Measurements from ENCODE around the gene GGA1. TPM values are rescaled to one million over a fixed set of nuclear protein-coding genes. Genes with fewer than 3 reads are reported as not detected.
A peak's percentile ranks its signal among the peaks of the same experiment; 100 is the strongest.
"Not testable (repeated sequence)": the region's sequence is repeated elsewhere in the genome, so short reads cannot be mapped to it uniquely, and the experiment has no call there.

The GGA1 gene
- total RNA-seq, 1 donor from 2014 or later: 33.5 TPM

- no peak for DNase-seq (ENCODE audit: low spot score)
Observed at GRCh38 chr22:37650463-37651136, 42.0 kb downstream of the GGA1 start.

GRCh38 chr22:37654563-37655251 is 46.1 kb downstream of the GGA1 start:
- no peak for DNase-seq (ENCODE audit: low spot score)

- DNase-seq (ENCODE audit: low spot score): no peak
Observed at GRCh38 chr22:37655252-37655563, 46.6 kb downstream of the GGA1 start.

DNA sequence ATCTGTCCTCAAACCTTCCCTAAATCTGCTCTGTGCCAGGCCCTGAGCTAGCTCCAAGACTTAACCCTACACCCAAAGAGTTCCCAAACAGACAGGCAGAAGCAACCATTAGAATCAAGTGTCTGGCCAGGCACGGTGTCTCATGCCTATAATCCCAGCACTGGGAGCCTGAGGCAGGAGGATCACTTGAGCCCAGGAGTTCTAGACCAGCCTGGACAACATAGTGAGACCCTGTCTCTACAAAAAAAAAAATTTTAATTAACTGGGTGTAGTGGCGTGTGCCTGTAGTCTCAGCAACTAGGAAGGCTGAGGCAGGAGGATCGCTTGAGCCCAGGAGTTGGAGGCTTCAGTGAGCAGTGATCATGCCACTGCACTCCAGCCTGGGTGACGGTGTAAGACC is 47.9 kb downstream of the GGA1 start:
- DNase-seq (ENCODE audit: low spot score): not testable (repeated sequence)

DNA sequence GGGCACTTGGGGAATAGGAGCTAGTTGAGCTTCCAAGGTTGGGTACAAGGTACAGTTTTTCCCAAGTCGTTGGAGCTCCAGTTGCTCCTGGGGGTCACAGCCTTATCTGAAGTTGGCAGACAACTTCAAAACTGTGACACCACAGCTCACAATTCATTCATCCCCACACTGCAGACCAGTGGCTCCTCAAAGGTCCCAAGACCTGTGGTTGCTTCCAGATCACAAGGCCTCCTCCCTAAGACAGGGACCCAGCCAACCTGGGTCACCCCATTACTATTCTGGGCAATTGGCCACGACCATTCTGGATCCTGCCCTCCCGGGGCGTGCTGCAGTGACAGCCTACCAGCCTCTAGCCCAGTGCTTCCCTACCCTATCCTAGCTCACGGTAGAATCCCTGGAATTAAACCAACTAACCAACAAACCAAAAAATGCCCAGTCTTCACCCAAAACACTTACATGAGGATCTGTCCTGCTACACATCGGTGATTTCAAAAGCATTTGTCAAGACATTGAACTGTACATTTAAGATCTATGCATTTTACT is 49.0 kb downstream of the GGA1 start:
- no peak for DNase-seq (ENCODE audit: low spot score)

GRCh38 chr22:37658133-37659065 is 49.8 kb downstream of the GGA1 start, which contains the start of gene PDXP:
Gene PDXP, plus strand, starts transcription at chr22:37658723. Its CDS starts 60 bp downstream, at chr22:37658783.
- DNase-seq (ENCODE audit: low spot score): peak; percentile 100

GRCh38 chr22:37659066-37659896 is 50.6 kb downstream of the GGA1 start:
- no peak for DNase-seq (ENCODE audit: low spot score)

DNA sequence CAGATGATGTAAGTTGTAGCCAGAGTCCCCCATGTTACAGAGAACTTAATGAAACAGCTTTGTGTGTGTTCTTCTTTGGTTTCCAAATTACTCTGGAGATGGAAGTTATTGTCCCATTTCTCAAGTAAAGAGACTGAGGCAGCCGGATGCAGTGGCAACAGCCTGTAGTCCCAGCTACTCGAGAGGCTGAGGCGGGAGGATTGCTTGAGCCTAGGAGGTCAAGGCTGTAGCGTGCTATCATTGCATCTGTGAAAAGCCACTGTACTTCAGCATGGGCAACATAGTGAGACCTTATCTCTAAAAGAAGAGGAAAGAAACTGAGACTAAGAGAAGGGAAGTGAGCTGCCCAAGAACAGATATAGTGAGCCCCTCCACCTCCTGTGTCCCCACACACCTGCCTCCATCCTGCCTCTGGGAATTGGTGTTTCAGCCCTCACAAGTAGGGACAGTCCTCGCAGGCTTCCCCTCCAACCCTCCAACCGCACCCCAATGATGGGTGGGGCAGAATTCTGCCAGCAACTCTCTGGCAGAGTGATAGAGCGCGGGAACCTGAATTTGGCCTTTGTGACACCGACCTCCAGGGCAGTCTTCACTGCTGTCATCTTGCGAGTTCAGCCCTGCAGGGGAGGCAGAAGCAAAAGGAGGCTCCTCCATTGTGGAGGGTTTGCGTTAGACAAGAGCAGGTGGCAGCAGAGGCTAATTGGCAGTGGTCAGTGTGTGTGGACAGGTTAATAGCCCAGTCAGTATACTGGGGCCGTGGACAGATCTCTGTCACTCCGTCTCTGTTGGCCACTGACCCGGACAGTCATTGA is 51.5 kb downstream of the GGA1 start:
- DNase-seq (ENCODE audit: low spot score): no peak

DNA sequence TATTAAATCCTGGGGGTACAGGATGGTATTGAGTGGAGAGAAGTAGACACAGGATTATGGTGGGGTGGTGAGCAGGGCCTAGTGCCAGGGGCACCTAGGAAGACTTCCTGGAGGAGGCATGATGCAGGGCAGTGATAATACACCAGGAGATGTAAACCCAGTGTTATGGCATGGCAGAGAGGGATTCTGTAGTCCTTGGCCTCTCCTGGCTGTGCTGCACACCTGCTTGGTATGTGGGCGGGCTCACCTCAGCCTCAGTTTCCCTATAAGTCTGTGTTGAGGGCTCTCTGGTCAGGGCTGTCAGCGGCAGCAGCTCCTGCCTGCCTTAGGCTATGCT is 52.0 kb downstream of the GGA1 start:
- no peak for DNase-seq (ENCODE audit: low spot score)

GRCh38 chr22:37661160-37661924 is 52.7 kb downstream of the GGA1 start:
- DNase-seq (ENCODE audit: low spot score): peak; percentile 85

GRCh38 chr22:37662039-37662438 is 53.4 kb downstream of the GGA1 start:
- DNase-seq (ENCODE audit: low spot score): no peak

DNA sequence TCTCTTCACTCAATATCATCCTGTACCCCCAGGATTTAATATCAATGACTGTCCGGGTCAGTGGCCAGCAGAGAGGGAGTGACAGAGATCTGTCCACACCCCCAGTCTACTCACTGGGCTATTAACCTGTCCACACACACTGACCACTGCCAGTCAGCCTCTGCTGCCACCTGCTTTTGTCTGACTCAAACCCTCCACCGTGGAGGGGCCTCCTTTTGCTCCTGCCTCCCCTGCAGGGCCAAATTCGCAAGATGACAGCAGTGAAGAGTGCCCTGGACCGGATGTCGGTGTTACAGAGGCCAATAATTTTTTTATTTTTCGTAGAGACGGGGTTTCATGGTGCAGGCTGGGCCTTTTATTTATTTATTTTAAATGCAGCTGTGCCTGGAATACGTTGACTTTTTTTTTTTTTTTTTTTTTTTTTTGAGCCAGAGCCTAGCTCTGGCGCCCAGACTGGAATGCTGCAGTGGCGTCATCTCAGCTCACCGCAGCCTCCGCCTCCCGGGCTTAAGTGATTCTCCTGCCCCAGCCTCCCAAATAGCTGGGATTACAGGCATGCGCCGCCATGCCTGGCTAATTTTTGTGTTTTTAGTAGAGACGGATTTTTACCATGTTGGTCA is 55.0 kb downstream of the GGA1 start:
- DNase-seq (ENCODE audit: low spot score): peak; percentile 58

- DNase-seq (ENCODE audit: low spot score): no peak
Observed at GRCh38 chr22:37664249-37665101, 55.8 kb downstream of the GGA1 start.

DNA sequence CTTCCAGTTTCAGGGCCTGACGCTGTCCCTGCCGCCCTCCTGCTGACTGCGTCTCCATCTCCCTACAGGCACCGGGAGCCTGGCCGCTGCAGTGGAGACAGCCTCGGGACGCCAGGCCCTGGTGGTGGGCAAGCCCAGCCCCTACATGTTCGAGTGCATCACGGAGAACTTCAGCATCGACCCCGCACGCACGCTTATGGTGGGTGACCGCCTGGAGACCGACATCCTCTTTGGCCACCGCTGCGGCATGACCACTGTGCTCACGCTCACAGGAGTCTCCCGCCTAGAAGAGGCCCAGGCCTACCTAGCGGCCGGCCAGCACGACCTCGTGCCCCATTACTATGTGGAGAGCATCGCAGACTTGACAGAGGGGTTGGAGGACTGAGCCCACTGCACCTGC is 56.9 kb downstream of the GGA1 start:
- no peak for DNase-seq (ENCODE audit: low spot score)

- DNase-seq (ENCODE audit: low spot score): no peak
Observed at GRCh38 chr22:37669586-37669985, 61.0 kb downstream of the GGA1 start.

DNA sequence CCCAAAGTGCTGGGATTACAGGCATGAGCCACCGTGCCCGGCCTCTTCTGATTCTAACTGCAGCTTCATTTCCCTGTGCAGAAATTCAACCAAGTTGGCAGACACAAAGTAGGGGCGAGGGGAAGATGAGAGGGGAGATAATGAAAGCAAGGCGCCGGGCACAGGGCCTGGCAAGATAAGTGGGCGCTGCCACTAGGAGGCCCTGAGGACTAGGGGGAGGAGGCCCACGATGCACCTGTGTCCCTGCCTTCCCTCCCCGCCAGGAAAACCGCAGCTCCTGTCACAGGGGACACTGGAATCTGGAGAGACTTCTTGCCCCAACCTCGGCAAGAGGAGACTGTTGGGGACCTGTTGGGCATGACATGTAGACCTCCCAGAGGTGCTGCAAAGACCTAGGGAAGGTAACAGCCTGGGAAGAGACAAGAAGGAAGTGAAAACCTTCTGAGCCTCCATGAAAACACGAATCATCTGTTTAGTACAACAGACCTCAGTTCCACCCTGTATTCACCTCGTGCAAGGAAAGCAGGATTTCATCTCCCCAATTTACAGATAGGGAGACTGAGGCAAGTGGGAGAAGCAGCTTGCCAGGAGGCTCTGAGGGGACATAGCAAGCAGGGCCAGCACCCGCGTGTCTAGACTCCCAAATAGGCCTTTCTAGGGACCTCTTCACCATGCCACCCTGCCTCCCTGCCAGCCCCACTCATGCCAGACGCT is 63.7 kb downstream of the GGA1 start:
- DNase-seq (ENCODE audit: low spot score): no peak

DNA sequence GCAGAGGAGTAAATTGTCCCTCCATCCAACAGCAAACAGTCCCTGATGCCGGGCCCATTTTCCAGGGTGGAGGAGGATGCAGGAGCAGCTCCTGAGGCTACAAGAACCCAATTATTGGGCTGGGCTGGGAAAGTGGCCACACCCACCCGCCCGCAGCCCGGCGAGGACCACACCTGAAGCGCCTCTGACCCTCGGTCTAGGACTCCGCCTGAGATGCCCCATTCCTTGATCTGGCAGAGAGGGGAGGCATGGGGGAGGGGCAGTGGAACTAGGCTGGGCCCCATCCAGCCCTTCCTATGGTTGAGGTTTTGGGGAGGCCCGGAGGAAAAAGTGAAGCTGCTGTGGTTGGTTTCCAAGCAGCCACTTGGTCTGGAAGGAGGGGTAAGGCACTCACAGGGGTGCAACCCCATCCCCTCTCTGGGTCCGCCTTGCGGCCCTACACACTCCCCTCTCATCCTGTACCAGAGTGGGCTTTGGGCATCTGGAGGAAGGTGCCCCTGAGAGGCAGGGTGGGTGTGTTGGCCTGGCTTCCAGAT is 64.4 kb downstream of the GGA1 start:
- no peak for DNase-seq (ENCODE audit: low spot score)
